ENCODE results near the gene UBE2D2.

The UBE2D2 gene

GRCh38 chr5:139648205-139649081 is 87.3 kb downstream of the UBE2D2 start, which contains the start of gene CXXC5:
Gene CXXC5, plus strand, starts transcription at chr5:139648349. Its CDS starts 32,175 bp downstream, at chr5:139680524.
- DNase-seq (ENCODE audit: low read depth in 2 of 2), result no peak

- no peak for DNase-seq (ENCODE audit: low read depth in 2 of 2)
Observed at GRCh38 chr5:139649082-139649991, 88.2 kb downstream of the UBE2D2 start.

- no peak for DNase-seq (ENCODE audit: low read depth in 2 of 2)
Observed at GRCh38 chr5:139650031-139650688, 89.0 kb downstream of the UBE2D2 start.

- no peak for DNase-seq (ENCODE audit: low read depth in 2 of 2)
Observed at GRCh38 chr5:139650689-139651042, 89.5 kb downstream of the UBE2D2 start.

GRCh38 chr5:139651043-139651834 is 90.1 kb downstream of the UBE2D2 start:
- no peak for DNase-seq (ENCODE audit: low read depth in 2 of 2)

GRCh38 chr5:139651853-139652787 is 91.0 kb downstream of the UBE2D2 start:
- DNase-seq (ENCODE audit: low read depth in 2 of 2), result no peak

- DNase-seq (ENCODE audit: low read depth in 2 of 2), result no peak
Observed at GRCh38 chr5:139652788-139653241, 91.7 kb downstream of the UBE2D2 start.

GRCh38 chr5:139653616-139654015 is 92.5 kb downstream of the UBE2D2 start:
- no peak for DNase-seq (ENCODE audit: low read depth in 2 of 2)

- no peak for DNase-seq (ENCODE audit: low read depth in 2 of 2)
Observed at GRCh38 chr5:139654464-139654863, 93.3 kb downstream of the UBE2D2 start.

GRCh38 chr5:139654871-139655491 is 93.8 kb downstream of the UBE2D2 start:
- DNase-seq (ENCODE audit: low read depth in 2 of 2), result no peak

GRCh38 chr5:139655727-139656271 is 94.7 kb downstream of the UBE2D2 start:
- no peak for DNase-seq (ENCODE audit: low read depth in 2 of 2)

- no peak for DNase-seq (ENCODE audit: low read depth in 2 of 2)
Observed at GRCh38 chr5:139657363-139658321, 96.5 kb downstream of the UBE2D2 start.

GRCh38 chr5:139658501-139658927 is 97.4 kb downstream of the UBE2D2 start:
- DNase-seq (ENCODE audit: low read depth in 2 of 2), result no peak

- no peak for DNase-seq (ENCODE audit: low read depth in 2 of 2)
Observed at GRCh38 chr5:139658928-139659667, 98.0 kb downstream of the UBE2D2 start.

GRCh38 chr5:139659695-139660101 is 98.6 kb downstream of the UBE2D2 start:
- DNase-seq (ENCODE audit: low read depth in 2 of 2), result no peak

GRCh38 chr5:139660105-139660922 is 99.2 kb downstream of the UBE2D2 start:
- no peak for DNase-seq (ENCODE audit: low read depth in 2 of 2)
